ENCODE results near the gene R3HDML.
"Not testable (repeated sequence)": the region's sequence is repeated elsewhere in the genome, so short reads cannot be mapped to it uniquely, and the experiment has no call there.

R3HDML gene, protein sequence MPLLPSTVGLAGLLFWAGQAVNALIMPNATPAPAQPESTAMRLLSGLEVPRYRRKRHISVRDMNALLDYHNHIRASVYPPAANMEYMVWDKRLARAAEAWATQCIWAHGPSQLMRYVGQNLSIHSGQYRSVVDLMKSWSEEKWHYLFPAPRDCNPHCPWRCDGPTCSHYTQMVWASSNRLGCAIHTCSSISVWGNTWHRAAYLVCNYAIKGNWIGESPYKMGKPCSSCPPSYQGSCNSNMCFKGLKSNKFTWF

GRCh38 chr20:44336725-44337380 lies at the start of gene R3HDML:
R3HDML (plus strand) TSS chr20:44337043; CDS start chr20:44337158, 115 bp downstream.
- no peak for DNase-seq

- no peak for DNase-seq
These were observed 49.4 kb upstream of the R3HDML start for GRCh38 chr20:44287272-44288097.

DNA sequence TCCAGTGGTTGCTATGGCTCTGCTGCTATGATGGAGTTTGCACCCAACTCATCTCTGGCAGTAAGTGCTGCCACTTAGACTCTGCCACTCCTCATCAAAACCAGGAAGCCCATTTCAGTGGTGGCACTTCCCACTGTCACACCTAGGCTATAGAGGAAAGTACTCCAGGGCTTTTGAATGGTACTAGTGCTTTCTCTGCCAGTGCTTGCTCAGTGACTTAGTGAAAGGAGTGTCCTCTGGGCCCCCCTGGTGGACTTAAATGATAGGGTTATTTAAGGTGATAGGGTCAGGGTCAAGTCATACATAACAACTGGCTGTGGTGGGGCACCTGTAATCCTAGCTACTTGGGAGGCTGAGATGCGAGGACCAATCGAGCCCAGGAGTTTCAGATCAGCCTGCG lies 48.6 kb upstream of the R3HDML start:
- no peak for DNase-seq

- no peak for DNase-seq
These were observed 45.1 kb upstream of the R3HDML start for GRCh38 chr20:44291754-44292153.

- DNase-seq, result no peak
These were observed 40.8 kb upstream of the R3HDML start for GRCh38 chr20:44296011-44296410.

- no peak for DNase-seq
These were observed 39.1 kb upstream of the R3HDML start for GRCh38 chr20:44297721-44298120.

GRCh38 chr20:44299011-44299535 lies 37.8 kb upstream of the R3HDML start:
- not testable (repeated sequence) for DNase-seq

GRCh38 chr20:44301285-44301684 lies 35.6 kb upstream of the R3HDML start:
- no peak for DNase-seq

DNA sequence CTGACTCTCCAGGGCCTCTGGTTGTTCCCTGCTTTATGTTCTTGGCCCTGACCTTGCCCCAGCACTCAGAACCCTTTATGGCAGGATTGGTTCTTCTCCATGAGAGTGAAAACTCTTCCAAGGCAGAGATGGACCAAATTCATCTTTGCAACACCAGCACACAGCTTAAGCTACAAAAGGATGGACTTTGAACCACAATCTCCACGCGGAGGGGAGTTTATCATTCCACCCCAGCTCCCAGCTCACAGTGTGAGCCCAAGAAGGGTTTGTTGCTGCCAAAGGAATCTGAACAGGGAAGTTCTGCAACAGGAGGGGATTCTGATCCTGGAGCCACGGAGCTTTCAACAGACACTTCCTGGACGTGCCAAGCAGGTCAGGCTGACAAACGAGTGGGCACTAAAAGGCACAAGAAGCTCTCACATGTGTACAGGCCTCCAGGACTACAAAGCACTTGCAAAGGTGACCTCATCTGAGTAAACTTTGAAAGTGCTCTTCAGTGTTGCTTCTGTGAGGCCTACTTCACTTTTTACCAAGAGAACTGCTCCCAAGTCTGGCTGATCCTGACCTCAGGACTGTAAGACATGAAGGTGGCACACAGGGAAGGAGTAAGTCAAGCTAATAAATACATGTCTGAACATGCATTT lies 34.7 kb upstream of the R3HDML start:
- no peak for DNase-seq

DNA sequence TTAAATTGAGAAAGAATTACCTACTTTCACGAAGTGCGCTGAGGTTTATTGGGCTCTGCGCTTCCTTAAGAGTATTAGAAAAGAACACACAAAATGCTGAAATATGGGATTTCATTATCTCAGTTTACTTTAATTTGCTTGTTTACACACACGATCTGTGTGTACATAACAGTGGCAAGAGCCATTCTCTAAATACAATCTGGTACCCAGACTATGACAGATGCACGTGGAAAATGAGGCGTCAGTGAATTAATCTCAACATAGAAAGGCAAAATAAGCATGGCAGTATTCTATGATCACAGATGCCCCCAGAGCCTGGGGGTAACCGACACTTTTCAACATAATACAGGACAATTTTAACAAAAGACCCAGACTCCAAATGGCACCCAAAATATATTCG lies 34.1 kb upstream of the R3HDML start:
- no peak for DNase-seq

DNA sequence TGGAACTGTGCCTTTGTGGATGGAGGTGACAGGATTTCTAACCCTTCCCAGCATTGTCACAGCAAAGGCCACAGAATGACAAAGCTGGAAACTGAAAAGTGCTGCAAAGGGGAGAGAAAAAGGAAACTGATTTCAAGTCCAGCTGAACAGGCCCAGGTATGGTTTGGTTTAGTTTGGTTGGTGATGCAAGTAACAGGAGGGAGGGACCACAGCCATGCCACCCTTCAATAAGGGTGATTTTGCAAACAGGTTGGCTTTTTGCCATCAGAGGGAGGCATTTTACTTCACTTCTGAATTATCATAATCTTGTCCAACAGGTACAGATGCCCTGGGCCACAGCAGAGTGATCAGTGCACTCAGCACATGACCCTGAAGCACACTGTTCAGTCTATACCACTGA lies 32.5 kb upstream of the R3HDML start:
- DNase-seq, result no peak

GRCh38 chr20:44306927-44307326 lies 29.9 kb upstream of the R3HDML start:
- DNase-seq, result no peak

- DNase-seq, result peak; percentile 66
These were observed 26.8 kb upstream of the R3HDML start for GRCh38 chr20:44309763-44310663.

- peak; percentile 92 for DNase-seq
These were observed 25.9 kb upstream of the R3HDML start, which contains the start of gene FITM2 for GRCh38 chr20:44310664-44311639. FITM2 (minus strand) TSS chr20:44311202; CDS start chr20:44311148, 54 bp downstream.

- DNase-seq, result no peak
These were observed 22.0 kb upstream of the R3HDML start for GRCh38 chr20:44314870-44315269.

- DNase-seq, result peak; percentile 55
These were observed 16.9 kb upstream of the R3HDML start for GRCh38 chr20:44319839-44320422.

DNA sequence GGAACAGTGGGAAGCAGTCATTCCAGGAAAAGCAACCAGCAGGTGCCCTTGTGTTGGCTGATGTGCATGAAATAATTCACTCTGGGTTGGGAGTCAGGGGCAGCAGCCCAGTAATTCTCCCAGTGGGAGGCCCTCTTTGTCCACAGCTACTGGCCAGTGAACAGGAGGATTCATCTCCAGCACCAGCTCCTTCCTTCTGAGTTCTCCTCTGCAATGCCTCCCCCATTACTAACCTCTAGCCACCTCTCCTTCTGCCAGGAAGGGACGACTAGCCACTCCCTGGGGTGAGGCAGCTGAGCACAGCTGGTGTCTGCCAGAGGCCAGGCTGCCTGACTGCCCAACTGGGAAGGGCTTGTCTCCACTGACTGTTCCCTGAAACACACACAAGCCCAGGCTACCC lies 12.5 kb upstream of the R3HDML start:
- peak; percentile 10 for DNase-seq

- DNase-seq, result no peak
These were observed 10.3 kb upstream of the R3HDML start for GRCh38 chr20:44326391-44327159.

DNA sequence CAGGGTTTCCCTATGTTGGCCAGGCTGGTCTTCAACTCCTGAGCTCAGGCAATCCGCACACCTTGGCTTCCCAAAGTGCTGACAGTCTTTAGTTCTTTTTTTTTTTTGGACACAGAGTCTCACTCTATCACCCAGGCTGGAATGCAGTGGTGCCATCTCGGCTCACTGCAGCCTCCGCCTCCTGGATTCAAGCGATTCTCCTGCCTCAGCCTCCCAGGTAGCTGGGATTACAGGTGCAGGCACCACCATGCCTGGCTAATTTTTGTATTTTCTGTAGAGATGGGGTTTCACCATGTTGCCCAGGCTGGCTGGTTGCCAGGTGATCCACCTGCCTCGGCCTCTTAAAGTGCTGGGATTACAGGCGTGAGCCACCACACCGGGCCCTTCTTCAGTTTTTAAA lies 9.1 kb upstream of the R3HDML start:
- DNase-seq, result not testable (repeated sequence)
